ENCODE measurements around the gene C11orf54. TPM values are rescaled to one million over a fixed set of nuclear protein-coding genes. Genes with fewer than 3 reads are reported as not detected.
A peak's percentile ranks its signal among the peaks of the same experiment; 100 is the strongest.

C11orf54 gene
- 25.7 and 27.5 TPM in 2 replicates for total RNA-seq
- long read RNA-seq, full-length matches to known transcripts, result 56 of 75 reads
- long read RNA-seq, partial matches to known transcripts, result 8 of 75 reads
- long read RNA-seq, other reads (novel, unspliced or antisense), result 11 of 75 reads

- Mint-ChIP-seq H3K27me3 (ENCODE audit: low read depth) (peaks cover 3% of the 10 kb centered on the region), H3K4me3 (peak within 1 kb of the TSS; percentile 99), H3K36me3 (ENCODE audit: low read depth) (peaks cover 24% of the 10 kb centered on the region), H3K4me1 (peaks cover 66% of the 10 kb centered on the region), H3K27ac (ENCODE audit: unreplicated experiment) (peak within 1 kb of the TSS; percentile 99), H3K9me3 (no peaks in the 10 kb centered on the region)
- peak; percentile 93 for DNase-seq (ENCODE audit: low read depth, low spot score)
- TF ChIP-seq CTCF (conservative IDR thresholded peaks at IDR 0.05), result no peak
These were observed at the start of gene C11orf54, which contains the start of gene TAF1D for GRCh38 chr11:93741094-93741881. TSS of gene C11orf54 (plus strand) at chr11:93741672. CDS start at chr11:93747394, 5,722 bp downstream. TSS of gene TAF1D (minus strand) at chr11:93741495. CDS start at chr11:93739304, 2,191 bp downstream.

GRCh38 chr11:93694109-93694508 is 47.4 kb upstream of the C11orf54 start:
- H3K36me3 Mint-ChIP-seq (ENCODE audit: low read depth), result peaks cover 29% of the 10 kb centered on the region

GRCh38 chr11:93694557-93694956 is 46.9 kb upstream of the C11orf54 start:
- H3K4me3 Mint-ChIP-seq, result no peak overlapping the region
- H3K36me3 Mint-ChIP-seq (ENCODE audit: low read depth), result peaks cover 31% of the 10 kb centered on the region
- no peak for TF ChIP-seq CTCF (conservative IDR thresholded peaks at IDR 0.05)
- no peaks in the 10 kb centered on the region for H3K9me3 Mint-ChIP-seq
- H3K27ac Mint-ChIP-seq (ENCODE audit: unreplicated experiment), result no peak overlapping the region
- H3K27me3 Mint-ChIP-seq (ENCODE audit: low read depth), result no peaks in the 10 kb centered on the region
- H3K4me1 Mint-ChIP-seq, result no peaks in the 10 kb centered on the region
- DNase-seq (ENCODE audit: low read depth, low spot score), result no peak

More at GRCh38 chr11:93694109-93694508, 47.4 kb upstream of the C11orf54 start:
- Mint-ChIP-seq H3K4me1 (no peaks in the 10 kb centered on the region), H3K27me3 (ENCODE audit: low read depth) (no peaks in the 10 kb centered on the region), H3K4me3 (no peak overlapping the region), H3K27ac (ENCODE audit: unreplicated experiment) (no peak overlapping the region), H3K9me3 (no peaks in the 10 kb centered on the region)
- TF ChIP-seq CTCF (conservative IDR thresholded peaks at IDR 0.05), result peak; percentile 42
- DNase-seq (ENCODE audit: low read depth, low spot score), result no peak

- H3K9me3 Mint-ChIP-seq, result no peaks in the 10 kb centered on the region
- no peak overlapping the region for H3K27ac Mint-ChIP-seq (ENCODE audit: unreplicated experiment)
- no peaks in the 10 kb centered on the region for H3K4me1 Mint-ChIP-seq
- no peaks in the 10 kb centered on the region for H3K27me3 Mint-ChIP-seq (ENCODE audit: low read depth)
- TF ChIP-seq CTCF (conservative IDR thresholded peaks at IDR 0.05), result no peak
- H3K36me3 Mint-ChIP-seq (ENCODE audit: low read depth), result peaks cover 38% of the 10 kb centered on the region
- DNase-seq (ENCODE audit: low read depth, low spot score), result no peak
- H3K4me3 Mint-ChIP-seq, result no peak overlapping the region
These were observed 43.9 kb upstream of the C11orf54 start for GRCh38 chr11:93697611-93698010.

GRCh38 chr11:93700830-93701229 is 40.6 kb upstream of the C11orf54 start:
- DNase-seq (ENCODE audit: low read depth, low spot score), result no peak
- Mint-ChIP-seq H3K27me3 (ENCODE audit: low read depth) (no peaks in the 10 kb centered on the region), H3K4me3 (no peak overlapping the region), H3K4me1 (no peaks in the 10 kb centered on the region), H3K36me3 (ENCODE audit: low read depth) (peaks cover 43% of the 10 kb centered on the region), H3K9me3 (no peaks in the 10 kb centered on the region), H3K27ac (ENCODE audit: unreplicated experiment) (no peak overlapping the region)
- no peak for TF ChIP-seq CTCF (conservative IDR thresholded peaks at IDR 0.05)

Measured in neural crest cell (in vitro differentiated cells).